Astrocyte (in vitro differentiated cells and primary cell): ENCODE measurements around the gene F13A1. TPM values are rescaled to one million over a fixed set of nuclear protein-coding genes. Genes with fewer than 3 reads are reported as not detected.

Source experiments
- DNase-seq: peaks from one replicate; pipeline ENCODE4 v3.0.0-alpha.2; 2010; ENCODE audit warnings: low read depth
- FAIRE-seq: peaks from 2 replicates; lab custom pipeline; 2011; peaks lifted over from hg19 to GRCh38; lab: Jason Lieb, UNC
- H2AFZ ChIP-seq: 2 replicates; pipeline ENCODE4 v1.6.0; 2012; ENCODE audit warnings: low read depth, low read length, inconsistent platforms
- H3K27ac ChIP-seq: 2 replicates; pipeline ENCODE4 v1.5.1; 2011; ENCODE audit warnings: low read depth, low read length, inconsistent platforms
- H3K27me3 ChIP-seq: 2 replicates; pipeline ENCODE4 v1.6.0; 2011; ENCODE audit warnings: low read length, inconsistent platforms; ENCODE audit not compliant: insufficient read depth
- H3K36me3 ChIP-seq: 2 replicates; pipeline ENCODE4 v1.5.1; 2011; ENCODE audit warnings: low read length, inconsistent platforms; ENCODE audit not compliant: insufficient read depth
- H3K4me1 ChIP-seq: 2 replicates; pipeline ENCODE4 v1.5.1; 2011; ENCODE audit warnings: low read length, inconsistent platforms; ENCODE audit not compliant: insufficient read depth
- H3K4me2 ChIP-seq: 2 replicates; pipeline ENCODE4 v1.6.0; 2012; ENCODE audit warnings: low read length, inconsistent platforms
- H3K4me3 ChIP-seq: 2 replicates; pipeline ENCODE4 v1.5.1; 2011; ENCODE audit warnings: low read depth, mild to moderate bottlenecking, low read length, inconsistent platforms; ENCODE audit not compliant: insufficient read depth
- H3K79me2 ChIP-seq: 2 replicates; pipeline ENCODE4 v1.6.0; 2012; ENCODE audit warnings: mild to moderate bottlenecking, low read length, inconsistent platforms; ENCODE audit not compliant: insufficient read depth
- H3K9ac ChIP-seq: 2 replicates; pipeline ENCODE4 v1.6.0; 2012; ENCODE audit warnings: mild to moderate bottlenecking, low read length, inconsistent platforms
- H3K9me3 ChIP-seq: 2 replicates; pipeline ENCODE4 v1.5.1; 2012; ENCODE audit warnings: low read depth, mild to moderate bottlenecking, low read length, inconsistent platforms; ENCODE audit not compliant: insufficient read depth
- H4K20me1 ChIP-seq: 2 replicates; pipeline ENCODE4 v1.6.0; 2012; ENCODE audit warnings: low read length, inconsistent platforms; ENCODE audit not compliant: insufficient read depth
- H3K27ac Mint-ChIP-seq: one replicate; pipeline ENCODE4 v1.8.0; 2021; ENCODE audit warnings: mild to moderate bottlenecking, mixed read lengths; ENCODE audit not compliant: unreplicated experiment
- H3K27me3 Mint-ChIP-seq: one replicate; pipeline ENCODE4 v1.8.0; 2021; ENCODE audit warnings: low read depth, mixed read lengths; ENCODE audit not compliant: unreplicated experiment
- H3K36me3 Mint-ChIP-seq: one replicate; pipeline ENCODE4 v1.8.0; 2021; ENCODE audit warnings: low read depth, mixed read lengths; ENCODE audit not compliant: unreplicated experiment
- H3K4me1 Mint-ChIP-seq: one replicate; pipeline ENCODE4 v1.8.0; 2021; ENCODE audit warnings: low read depth, mixed read lengths; ENCODE audit not compliant: unreplicated experiment
- H3K4me3 Mint-ChIP-seq: one replicate; pipeline ENCODE4 v1.8.0; 2021; ENCODE audit warnings: mild to moderate bottlenecking, moderate library complexity, mixed read lengths; ENCODE audit not compliant: unreplicated experiment
- H3K9me3 Mint-ChIP-seq: one replicate; pipeline ENCODE4 v1.8.0; 2021; ENCODE audit warnings: mild to moderate bottlenecking, mixed read lengths; ENCODE audit not compliant: unreplicated experiment
- EZH2 ChIP-seq: IDR thresholded peaks from 2 replicates; pipeline ENCODE4 v1.6.1; 2012; ENCODE audit warnings: mild to moderate bottlenecking, low read length, inconsistent platforms; ENCODE audit not compliant: insufficient read depth
- total RNA-seq: library from RNA; stranded (reverse); gene quantifications from 2 replicates; pipeline ENCODE4 v1.2.1, GENCODE V29; 2021
- TF ChIP-seq, protein P1 (sequence below): IDR thresholded peaks from 2 replicates; pipeline ENCODE4 v1.5.1; 2011; ENCODE audit warnings: low read depth, mild to moderate bottlenecking, inconsistent platforms, low read length, moderate library complexity; ENCODE audit not compliant: insufficient read depth

F13A1 gene
- total RNA-seq, 1 donor from 2014 or later: 10.1 TPM

DNA sequence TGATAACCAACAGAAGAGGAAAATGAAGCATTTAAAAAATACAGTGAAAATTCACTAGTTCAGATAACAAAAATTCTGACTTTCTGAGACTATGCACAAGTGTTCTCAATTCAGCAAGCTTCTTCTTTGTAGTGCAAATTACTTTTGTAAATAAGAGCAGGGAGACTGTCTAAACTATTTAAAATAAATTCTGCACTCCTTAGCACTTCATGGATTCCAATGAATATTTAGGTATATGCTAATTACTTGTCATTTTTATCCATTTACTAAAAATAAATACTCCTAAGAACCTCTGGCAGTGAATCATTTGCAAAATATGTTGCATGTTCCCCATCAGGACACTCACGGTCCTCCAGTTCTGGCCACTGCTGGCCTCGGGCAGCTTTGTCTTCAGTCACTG lies 139.8 kb downstream of the F13A1 start:
- no peak overlapping the region for H3K9ac ChIP-seq
- FAIRE-seq (no peak), DNase-seq (no peak)
- Mint-ChIP-seq H3K27ac (no peak overlapping the region), H3K9me3 (peaks cover 2% of the 10 kb centered on the region), H3K4me1 (peaks cover 4% of the 10 kb centered on the region), H3K4me3 (no peak overlapping the region), H3K27me3 (peaks cover 11% of the 10 kb centered on the region), H3K36me3 (no peaks in the 10 kb centered on the region)
- H3K4me1 ChIP-seq: no peaks in the 10 kb centered on the region
- no peaks in the 10 kb centered on the region for H3K79me2 ChIP-seq
- no peak overlapping the region for H2AFZ ChIP-seq
- no peak overlapping the region for H3K4me3 ChIP-seq
- H4K20me1 ChIP-seq: no peaks in the 10 kb centered on the region
- TF ChIP-seq EZH2: no peak
- TF ChIP-seq, protein P1, sequence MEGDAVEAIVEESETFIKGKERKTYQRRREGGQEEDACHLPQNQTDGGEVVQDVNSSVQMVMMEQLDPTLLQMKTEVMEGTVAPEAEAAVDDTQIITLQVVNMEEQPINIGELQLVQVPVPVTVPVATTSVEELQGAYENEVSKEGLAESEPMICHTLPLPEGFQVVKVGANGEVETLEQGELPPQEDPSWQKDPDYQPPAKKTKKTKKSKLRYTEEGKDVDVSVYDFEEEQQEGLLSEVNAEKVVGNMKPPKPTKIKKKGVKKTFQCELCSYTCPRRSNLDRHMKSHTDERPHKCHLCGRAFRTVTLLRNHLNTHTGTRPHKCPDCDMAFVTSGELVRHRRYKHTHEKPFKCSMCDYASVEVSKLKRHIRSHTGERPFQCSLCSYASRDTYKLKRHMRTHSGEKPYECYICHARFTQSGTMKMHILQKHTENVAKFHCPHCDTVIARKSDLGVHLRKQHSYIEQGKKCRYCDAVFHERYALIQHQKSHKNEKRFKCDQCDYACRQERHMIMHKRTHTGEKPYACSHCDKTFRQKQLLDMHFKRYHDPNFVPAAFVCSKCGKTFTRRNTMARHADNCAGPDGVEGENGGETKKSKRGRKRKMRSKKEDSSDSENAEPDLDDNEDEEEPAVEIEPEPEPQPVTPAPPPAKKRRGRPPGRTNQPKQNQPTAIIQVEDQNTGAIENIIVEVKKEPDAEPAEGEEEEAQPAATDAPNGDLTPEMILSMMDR: no peak
- H3K36me3 ChIP-seq: no peaks in the 10 kb centered on the region
- H3K27me3 ChIP-seq: no peaks in the 10 kb centered on the region
- H3K4me2 ChIP-seq: no peak overlapping the region
- no peak overlapping the region for H3K27ac ChIP-seq
- no peaks in the 10 kb centered on the region for H3K9me3 ChIP-seq

DNA sequence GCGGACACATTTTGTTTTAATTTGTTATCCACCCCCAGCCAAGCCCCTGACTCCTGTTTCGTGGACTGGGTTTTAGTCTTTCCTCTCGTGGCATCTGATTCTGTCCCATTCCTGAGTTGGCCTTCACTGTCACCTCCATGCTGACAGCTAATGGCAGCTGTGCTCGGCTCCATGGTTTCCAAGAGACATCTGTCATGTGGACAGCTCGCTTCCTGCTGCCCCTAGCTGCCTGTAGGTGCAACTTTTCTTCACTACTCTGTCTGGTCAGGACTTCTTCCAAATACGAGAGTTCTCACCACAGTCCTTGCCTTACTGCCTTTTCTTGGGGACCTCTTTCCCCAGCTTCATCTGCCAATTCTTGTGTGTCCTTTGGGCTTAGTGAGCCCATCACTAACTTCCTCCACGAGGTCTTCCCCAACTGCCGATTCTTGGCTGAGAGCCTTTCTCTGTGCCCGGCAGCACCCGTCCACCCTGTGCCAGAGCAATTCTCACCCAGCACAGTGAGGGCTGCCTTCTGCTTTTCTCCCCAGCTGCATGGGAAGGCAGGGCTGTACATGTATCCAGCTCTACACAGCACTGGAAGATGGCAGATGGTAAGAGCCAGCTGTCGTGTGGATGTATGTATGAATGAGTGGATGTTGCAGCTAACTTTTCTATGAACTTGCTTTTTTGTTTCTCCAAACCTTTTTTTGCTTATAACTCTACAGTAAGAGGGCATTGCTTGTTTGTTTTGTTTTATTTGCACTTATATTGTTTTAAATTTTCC lies 140.4 kb downstream of the F13A1 start:
- H3K4me1 Mint-ChIP-seq: peaks cover 4% of the 10 kb centered on the region
- H3K4me2 ChIP-seq: no peak overlapping the region
- no peaks in the 10 kb centered on the region for H3K9me3 ChIP-seq
- no peak for FAIRE-seq
- no peak for DNase-seq
- H3K9me3 Mint-ChIP-seq: peaks cover 2% of the 10 kb centered on the region
- no peaks in the 10 kb centered on the region for H3K36me3 Mint-ChIP-seq
- no peak overlapping the region for H3K27ac Mint-ChIP-seq
- no peaks in the 10 kb centered on the region for H3K36me3 ChIP-seq
- no peak overlapping the region for H3K27ac ChIP-seq
- H4K20me1 ChIP-seq: no peaks in the 10 kb centered on the region
- H3K27me3 ChIP-seq: no peaks in the 10 kb centered on the region
- no peak for TF ChIP-seq EZH2
- TF ChIP-seq, protein P1: no peak
- no peaks in the 10 kb centered on the region for H3K4me1 ChIP-seq
- no peak overlapping the region for H3K4me3 ChIP-seq
- no peaks in the 10 kb centered on the region for H3K79me2 ChIP-seq
- H3K4me3 Mint-ChIP-seq: no peak overlapping the region
- H3K9ac ChIP-seq: no peak overlapping the region
- peaks cover 11% of the 10 kb centered on the region for H3K27me3 Mint-ChIP-seq
- no peak overlapping the region for H2AFZ ChIP-seq

DNA sequence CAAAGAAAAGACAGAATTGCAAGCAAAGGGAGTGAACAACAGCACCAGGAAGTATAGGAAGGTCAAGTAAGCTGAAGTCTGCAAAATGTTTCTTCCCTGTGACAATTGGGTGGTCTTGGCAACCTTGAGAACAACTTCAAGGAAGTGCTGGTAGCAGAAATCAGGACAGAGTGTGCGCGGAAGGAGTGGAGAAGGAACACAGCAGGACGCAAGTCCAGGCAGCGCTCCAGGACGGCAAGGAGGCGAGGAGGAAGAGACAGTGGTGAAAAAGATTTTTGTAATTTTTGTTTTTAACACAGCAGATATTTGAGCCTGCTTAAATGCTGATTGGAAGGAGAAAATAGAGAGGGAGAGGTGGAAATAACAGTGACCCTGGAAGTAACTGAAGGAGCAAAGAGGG lies 141.7 kb downstream of the F13A1 start:
- no peaks in the 10 kb centered on the region for H3K9me3 ChIP-seq
- H3K4me1 ChIP-seq: no peaks in the 10 kb centered on the region
- no peak for FAIRE-seq
- Mint-ChIP-seq H3K4me1 (peaks cover 4% of the 10 kb centered on the region), H3K36me3 (no peaks in the 10 kb centered on the region), H3K4me3 (no peak overlapping the region), H3K27me3 (peaks cover 11% of the 10 kb centered on the region), H3K9me3 (peaks cover 2% of the 10 kb centered on the region), H3K27ac (no peak overlapping the region)
- TF ChIP-seq, protein P1: no peak
- no peak for TF ChIP-seq EZH2
- no peak for DNase-seq
- H2AFZ ChIP-seq: no peak overlapping the region
- H3K36me3 ChIP-seq: no peaks in the 10 kb centered on the region
- H3K79me2 ChIP-seq: no peaks in the 10 kb centered on the region
- no peak overlapping the region for H3K27ac ChIP-seq
- no peak overlapping the region for H3K9ac ChIP-seq
- no peak overlapping the region for H3K4me2 ChIP-seq
- no peak overlapping the region for H3K4me3 ChIP-seq
- H4K20me1 ChIP-seq: no peaks in the 10 kb centered on the region
- H3K27me3 ChIP-seq: no peaks in the 10 kb centered on the region
